Measurements from ENCODE around the gene HOXB9. TPM values are rescaled to one million over a fixed set of nuclear protein-coding genes. Genes with fewer than 3 reads are reported as not detected.

The HOXB9 gene
- total RNA-seq, 3 donors from 2014 or later = 40.1 to 78.4 (median 41.5) TPM

DNA sequence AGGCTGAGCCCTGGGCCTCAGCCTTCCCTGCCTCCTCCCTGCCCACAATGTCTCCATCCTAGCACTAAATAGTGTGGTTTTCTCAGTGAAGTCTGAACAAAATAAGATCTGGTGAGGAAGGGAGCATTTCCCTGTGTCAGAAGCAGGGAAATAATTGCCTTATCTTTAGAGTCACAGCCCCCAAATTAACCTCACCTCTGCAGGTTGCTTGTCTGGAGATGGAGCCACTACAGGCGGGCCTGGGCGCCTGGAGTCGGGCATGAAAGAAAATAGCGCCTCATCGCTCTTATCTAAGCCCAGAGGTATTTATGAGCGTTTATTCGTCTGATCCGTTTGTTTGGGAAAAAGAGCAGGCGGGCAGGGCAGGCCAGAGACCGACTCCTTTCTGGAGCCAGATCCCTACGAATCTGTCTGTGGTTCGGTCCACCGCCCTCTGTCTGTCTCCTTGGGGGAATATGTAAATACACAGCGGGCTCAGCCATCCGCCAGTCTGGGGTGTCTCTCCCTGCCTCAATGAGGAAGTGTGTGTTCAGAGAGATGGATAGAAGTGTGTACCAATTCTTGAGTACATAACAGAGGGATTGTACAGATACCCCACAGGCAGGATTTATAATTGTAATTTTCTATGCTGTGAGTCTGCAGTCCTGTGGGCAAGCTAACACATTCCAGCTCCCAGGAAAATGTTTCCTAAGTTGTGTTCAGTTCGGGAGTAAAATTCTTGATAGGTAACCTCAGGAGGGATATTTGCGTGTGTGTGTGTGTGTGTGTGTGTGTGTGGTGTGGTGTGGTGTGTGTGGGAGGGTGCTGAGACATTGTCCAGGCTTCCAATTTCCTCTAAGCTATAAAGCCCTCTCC lies 25.7 kb downstream of the HOXB9 start:
- intact Hi-C loops (cut with DNase I, micrococcal nuclease) = no loop called here
- DNase-seq (peak in 2 of 3 donors; percentile 56 to 60), ATAC-seq (no peak)
- peaks cover 33% of the 10 kb centered on the region for H3K4me1 ChIP-seq (ENCODE audit: low read depth)
- no peak for TF ChIP-seq CTCF (IDR thresholded peaks at IDR 0.05)
- no peaks in the 10 kb centered on the region for H3K9me3 ChIP-seq
- H3K36me3 ChIP-seq (ENCODE audit: low read depth) = peaks cover under 1% of the 10 kb centered on the region
- no peak overlapping the region for H3K4me3 ChIP-seq

DNA sequence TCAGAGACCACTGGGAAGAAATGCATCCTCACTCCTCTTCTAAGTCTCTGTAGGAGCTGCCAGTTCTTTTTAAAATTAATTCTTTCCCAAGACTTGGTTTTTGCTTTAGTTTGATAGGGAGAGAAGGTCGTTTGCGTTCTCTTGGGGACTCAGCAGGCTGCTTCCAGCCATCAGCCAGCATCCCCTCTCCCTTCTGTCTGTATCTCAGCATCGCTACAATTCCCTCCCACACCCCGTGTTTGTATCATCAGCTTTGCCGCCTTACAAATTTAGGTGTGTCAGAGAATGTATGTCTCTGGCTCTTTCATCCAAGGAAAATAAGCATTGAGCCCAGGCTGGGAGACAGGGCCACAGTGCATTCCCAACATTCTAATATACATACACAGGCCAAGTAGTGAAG lies 26.8 kb downstream of the HOXB9 start:
- no peak for DNase-seq
- H3K9me3 ChIP-seq = no peaks in the 10 kb centered on the region
- H3K4me3 ChIP-seq = no peak overlapping the region
- H3K36me3 ChIP-seq (ENCODE audit: low read depth) = peaks cover 5% of the 10 kb centered on the region
- intact Hi-C loops (cut with DNase I, micrococcal nuclease) = no loop called here
- peaks cover 37% of the 10 kb centered on the region for H3K4me1 ChIP-seq (ENCODE audit: low read depth)
- no peak for TF ChIP-seq CTCF (IDR thresholded peaks at IDR 0.05)
- ATAC-seq = no peak

- peaks cover 5% of the 10 kb centered on the region for H3K36me3 ChIP-seq (ENCODE audit: low read depth)
- DNase-seq = peak in 1 of 3 donors; percentile 45
- TF ChIP-seq CTCF (IDR thresholded peaks at IDR 0.05) = no peak
- H3K4me1 ChIP-seq (ENCODE audit: low read depth) = peaks cover 39% of the 10 kb centered on the region
- no peaks in the 10 kb centered on the region for H3K9me3 ChIP-seq
- H3K4me3 ChIP-seq = no peak overlapping the region
- intact Hi-C loops (cut with DNase I, micrococcal nuclease) = no loop called here
- ATAC-seq = no peak
Observed at GRCh38 chr17:48598736-48599135, 27.4 kb downstream of the HOXB9 start.

DNA sequence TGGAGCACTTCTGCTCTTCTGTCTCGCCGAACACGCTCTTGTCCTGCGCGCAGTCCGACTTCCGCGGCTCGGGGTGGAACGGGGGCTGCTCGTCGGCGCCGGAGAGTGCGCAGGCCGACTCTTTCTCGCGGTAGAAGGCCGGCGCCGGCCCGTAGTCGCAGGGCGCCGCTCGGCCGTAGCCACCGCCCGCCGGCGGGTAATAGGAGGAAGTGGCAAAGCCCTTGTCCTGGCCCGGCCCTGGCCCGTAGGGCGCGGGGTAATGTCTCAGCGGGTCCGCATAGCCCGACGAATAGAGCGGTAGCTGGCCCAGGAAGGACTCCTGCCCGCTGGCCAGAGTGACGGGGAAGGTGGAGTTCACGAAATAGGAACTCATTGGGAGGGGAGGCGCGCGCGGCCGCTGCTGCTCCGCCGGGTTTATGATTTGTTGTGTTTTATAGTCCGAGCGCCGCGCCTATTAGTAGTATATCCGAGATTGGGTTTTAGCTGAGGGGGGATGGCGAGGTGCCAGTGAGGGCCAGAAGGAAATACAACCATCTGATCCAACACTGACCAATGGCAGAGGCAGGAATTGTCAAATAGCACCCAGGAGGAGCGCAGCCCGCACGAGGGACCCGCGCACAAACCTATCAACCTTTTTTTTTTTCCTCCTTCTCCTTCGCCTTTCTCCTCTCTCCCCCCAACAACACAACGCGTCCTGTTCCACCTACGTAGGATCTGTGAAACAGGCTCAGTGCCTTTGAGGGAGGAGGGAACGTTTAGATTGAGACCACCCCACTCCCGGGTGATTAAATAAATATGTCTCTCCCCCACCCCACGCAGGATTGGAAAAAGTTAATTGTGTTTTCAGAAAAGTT lies 28.2 kb downstream of the HOXB9 start:
- no peaks in the 10 kb centered on the region for H3K9me3 ChIP-seq
- intact Hi-C loops (cut with DNase I, micrococcal nuclease) = no loop called here
- ATAC-seq = peak; percentile 72
- peaks cover 5% of the 10 kb centered on the region for H3K36me3 ChIP-seq (ENCODE audit: low read depth)
- peak; percentile 90 to 92 (median 91) for DNase-seq
- H3K4me1 ChIP-seq (ENCODE audit: low read depth) = peaks cover 44% of the 10 kb centered on the region
- H3K4me3 ChIP-seq = peak overlapping the region; percentile 7
- TF ChIP-seq CTCF (IDR thresholded peaks at IDR 0.05) = no peak

DNA sequence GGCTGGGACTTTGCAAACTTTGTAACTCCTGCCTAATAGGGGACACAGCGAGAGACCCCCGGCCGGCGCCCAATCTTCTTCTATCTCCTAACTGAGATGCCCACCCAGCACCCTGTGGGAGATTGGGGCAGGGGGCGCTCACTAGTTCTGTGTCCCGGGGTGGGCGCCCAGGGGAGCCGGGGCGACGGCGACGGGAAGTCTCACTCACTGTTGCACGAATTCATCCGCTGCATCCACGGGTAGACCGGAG lies 28.7 kb downstream of the HOXB9 start:
- peaks cover 44% of the 10 kb centered on the region for H3K4me1 ChIP-seq (ENCODE audit: low read depth)
- intact Hi-C loops (cut with DNase I, micrococcal nuclease) = no loop called here
- H3K36me3 ChIP-seq (ENCODE audit: low read depth) = peaks cover 5% of the 10 kb centered on the region
- DNase-seq (peak in 2 of 3 donors; percentile 43 to 62), ATAC-seq (no peak)
- peak overlapping the region; percentile 7 for H3K4me3 ChIP-seq
- no peak for TF ChIP-seq CTCF (IDR thresholded peaks at IDR 0.05)
- H3K9me3 ChIP-seq = no peaks in the 10 kb centered on the region
